A549 (cell line): ENCODE results near the gene RNF145.

Experiments used
- NR3C1 ChIP-seq: fragments of >200 bp; sonication (Bioruptor Twin); formaldehyde crosslinking; IDR thresholded peaks from 3 replicates; pipeline ENCODE4 v1.6.1; 2017
- TF ChIP-seq, protein P1 (sequence below): fragments of >200 bp; sonication (Bioruptor Twin); formaldehyde crosslinking; IDR thresholded peaks from 3 replicates; pipeline ENCODE4 v1.5.1; 2016

DNA sequence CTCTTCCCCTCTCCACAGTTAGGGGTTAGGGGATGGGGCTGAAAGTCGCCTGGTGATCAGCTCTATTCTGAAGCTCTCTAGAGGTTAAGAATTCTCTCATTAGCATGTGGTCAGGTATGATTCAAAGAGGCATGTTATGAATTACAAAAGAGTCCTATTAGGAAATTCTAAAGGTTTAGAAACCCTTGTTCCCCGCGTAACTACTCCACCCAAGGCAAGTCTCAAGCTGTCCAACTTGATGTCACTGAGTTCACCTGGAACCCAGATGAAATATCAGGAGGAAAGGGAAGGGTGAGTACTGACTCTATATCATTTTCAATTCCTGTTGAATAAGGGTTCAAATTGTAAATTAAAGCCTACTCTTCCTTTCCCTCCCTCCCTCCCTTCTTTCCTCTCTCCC, 18.1 kb upstream of the RNF145 start:
- no peak for TF ChIP-seq NR3C1
- TF ChIP-seq, protein P1, sequence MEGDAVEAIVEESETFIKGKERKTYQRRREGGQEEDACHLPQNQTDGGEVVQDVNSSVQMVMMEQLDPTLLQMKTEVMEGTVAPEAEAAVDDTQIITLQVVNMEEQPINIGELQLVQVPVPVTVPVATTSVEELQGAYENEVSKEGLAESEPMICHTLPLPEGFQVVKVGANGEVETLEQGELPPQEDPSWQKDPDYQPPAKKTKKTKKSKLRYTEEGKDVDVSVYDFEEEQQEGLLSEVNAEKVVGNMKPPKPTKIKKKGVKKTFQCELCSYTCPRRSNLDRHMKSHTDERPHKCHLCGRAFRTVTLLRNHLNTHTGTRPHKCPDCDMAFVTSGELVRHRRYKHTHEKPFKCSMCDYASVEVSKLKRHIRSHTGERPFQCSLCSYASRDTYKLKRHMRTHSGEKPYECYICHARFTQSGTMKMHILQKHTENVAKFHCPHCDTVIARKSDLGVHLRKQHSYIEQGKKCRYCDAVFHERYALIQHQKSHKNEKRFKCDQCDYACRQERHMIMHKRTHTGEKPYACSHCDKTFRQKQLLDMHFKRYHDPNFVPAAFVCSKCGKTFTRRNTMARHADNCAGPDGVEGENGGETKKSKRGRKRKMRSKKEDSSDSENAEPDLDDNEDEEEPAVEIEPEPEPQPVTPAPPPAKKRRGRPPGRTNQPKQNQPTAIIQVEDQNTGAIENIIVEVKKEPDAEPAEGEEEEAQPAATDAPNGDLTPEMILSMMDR, result no peak
